Measurements from ENCODE around the gene OR6C76.

Gene OR6C76

GRCh38 chr12:55470088-55470829 is 44.2 kb downstream of the OR6C76 start, which contains the start of gene OR6C70:
Gene OR6C70, minus strand, starts transcription at chr12:55470138. Its CDS starts 0 bp downstream, at chr12:55470138.
- peaks cover 7% of the 10 kb centered on the region for H3K27me3 ChIP-seq (ENCODE audit: control insufficient read depth, insufficient read depth, low read length)
- H3K36me3 ChIP-seq (ENCODE audit: insufficient read depth, low read length): no peaks in the 10 kb centered on the region
- H3K4me1 ChIP-seq (ENCODE audit: control insufficient read depth, insufficient read depth, low read length): no peaks in the 10 kb centered on the region
- no peak within 1 kb of the TSS for H3K4me3 ChIP-seq (ENCODE audit: low read length)
- no peak within 1 kb of the TSS for H3K4me2 ChIP-seq (ENCODE audit: low read length)
- no peak within 1 kb of the TSS for H3K9ac ChIP-seq (ENCODE audit: low read depth, low read length)
- H3K9me3 ChIP-seq (replicated peaks; ENCODE audit: low read length): no peaks in the 10 kb centered on the region

GRCh38 chr12:55472264-55472663 is 46.2 kb downstream of the OR6C76 start:
- Histone ChIP-seq H3K27me3 (ENCODE audit: control insufficient read depth, insufficient read depth, low read length) (peaks cover 5% of the 10 kb centered on the region), H3K9me3 (replicated peaks; ENCODE audit: low read length) (no peaks in the 10 kb centered on the region), H3K4me3 (ENCODE audit: low read length) (no peak overlapping the region), H3K36me3 (ENCODE audit: insufficient read depth, low read length) (no peaks in the 10 kb centered on the region), H3K4me2 (ENCODE audit: low read length) (no peak overlapping the region), H3K4me1 (ENCODE audit: control insufficient read depth, insufficient read depth, low read length) (no peaks in the 10 kb centered on the region), H3K9ac (ENCODE audit: low read depth, low read length) (no peak overlapping the region)

Data from skeletal muscle satellite cell (primary cell).